Measurements from ENCODE around the gene NUP160. TPM values are rescaled to one million over a fixed set of nuclear protein-coding genes. Genes with fewer than 3 reads are reported as not detected.

The NUP160 gene
- polyA plus RNA-seq, 2 of the 4 experiments (the other 2 are of a cell fraction) = 34.9 to 70.4 TPM

- ATAC-seq (peak in 1 of 2 experiments; percentile 20; a peak in 1 of 6 replicates), DNase-seq (ENCODE audit: low read depth in 1 of 2, low spot score in 1 of 2) (no peak), FAIRE-seq (no peak)
- no peak for TF ChIP-seq HDAC2 (IDR thresholded peaks at IDR 0.05)
- POLR2A ChIA-PET = no interaction called here
- Histone ChIP-seq H3K9me3 (no peaks in the 10 kb centered on the region), H3K4me2 (peak overlapping the region; percentile 13), H3K4me3 (no peak overlapping the region), H3K27ac (peak overlapping the region; percentile 88 to 89), H3K4me1 (peaks cover 57% of the 10 kb centered on the region)
- CTCF ChIA-PET = interaction anchor here (0.6 to 1.6 kb wide), 4 partner anchors 11 to 490 kb away, joined by 3 to 6 read pairs (median 4); no protein-coding TSS in a partner anchor
- 85% methylated on average over 4 of the region's 4 CpGs for WGBS (ENCODE audit: missing lambda C conversion rate)
Measured at GRCh38 chr11:47863898-47864430, 15.8 kb upstream of the NUP160 start.

- Histone ChIP-seq H3K4me3 (no peak overlapping the region), H3K9me3 (no peaks in the 10 kb centered on the region), H3K4me1 (peaks cover 63% of the 10 kb centered on the region), H3K4me2 (peak overlapping the region; percentile 13), H3K27ac (peak overlapping the region; percentile 88 to 89)
- peak in 1 of 2 experiments; percentile 7; a peak in 2 of 6 replicates for ATAC-seq
- DNase-seq (ENCODE audit: low read depth in 1 of 2, low spot score in 1 of 2) = no peak
- ChIA-PET CTCF (interaction anchor here (0.8 to 1.6 kb wide), 2 partner anchors 11 to 72 kb away, joined by 3 to 6 read pairs; no protein-coding TSS in a partner anchor), POLR2A (no interaction called here)
- WGBS (ENCODE audit: missing lambda C conversion rate) = 24% methylated on average over 4 of the region's 4 CpGs
- FAIRE-seq = no peak
- peak in 1 of 2 experiments; percentile 71; a peak in 1 of 4 replicates for TF ChIP-seq CEBPB (IDR thresholded peaks at IDR 0.05)
- no peak for TF ChIP-seq EHMT2 (IDR thresholded peaks at IDR 0.05; ENCODE audit: low read depth)
Measured at GRCh38 chr11:47863189-47863897, 15.2 kb upstream of the NUP160 start.

- TF ChIP-seq PBX3 (IDR thresholded peaks at IDR 0.05) = no peak
- TF ChIP-seq MAFK (IDR thresholded peaks at IDR 0.05; ENCODE audit: partially characterized antibody) = peak; percentile 31
- no peak for TF ChIP-seq EHF (CRISPR knock-in tag; IDR thresholded peaks at IDR 0.05)
- TF ChIP-seq MAX (IDR thresholded peaks at IDR 0.05) = peak; percentile 56; the same call in 1 of the 2 replicates
- TF ChIP-seq FOSB (CRISPR knock-in tag; IDR thresholded peaks at IDR 0.05) = 0 out of 2 replicates have a peak, but pooled peaks have one; percentile 4
- POLR2A ChIA-PET = interaction anchor here (0.6 to 2.0 kb wide), 6 partner anchors 14 to 135 kb away, joined by 3 to 7 read pairs (median 3); partner anchors contain the start of genes FNBP4 and NUP160
- CTCF ChIA-PET = interaction anchor here (0.7 to 1.5 kb wide), 4 partner anchors 9 to 248 kb away, joined by 3 to 4 read pairs (median 4); no protein-coding TSS in a partner anchor
- WGBS (ENCODE audit: missing lambda C conversion rate) = 12% methylated on average over 4 of the region's 4 CpGs
- Histone ChIP-seq H3K27ac (peak overlapping the region; percentile 88 to 89), H3K4me3 (no peak overlapping the region), H3K4me2 (peak overlapping the region; percentile 54), H3K4me1 (peaks cover 76% of the 10 kb centered on the region), H3K9me3 (no peaks in the 10 kb centered on the region)
- peak; percentile 33 to 52; a peak in 3 of 6 replicates for ATAC-seq
- no peak for FAIRE-seq
- peak in 1 of 2 experiments; percentile 72 for DNase-seq (ENCODE audit: low read depth in 1 of 2, low spot score in 1 of 2)
Measured at GRCh38 chr11:47861728-47862127, 13.6 kb upstream of the NUP160 start.

- H3K4me3 ChIP-seq = no peak overlapping the region
- H3K27ac ChIP-seq = peak overlapping the region; percentile 88 to 89; a peak in 5 of 6 replicates
- 69% methylated on average over 6 of the region's 6 CpGs for WGBS (ENCODE audit: missing lambda C conversion rate)
- POLR2A ChIA-PET = interaction anchor here (2.0 kb wide), 1 partner anchor 12 kb away, joined by 7 read pairs; the partner anchor contains the start of gene NUP160
- H3K4me1 ChIP-seq = peaks cover 87% of the 10 kb centered on the region
- 0 out of 3 replicates have a peak overlapping the region, but pooled peaks have one; percentile 5 for H3K4me2 ChIP-seq
- DNase-seq (ENCODE audit: low read depth in 1 of 2, low spot score in 1 of 2) (no peak), FAIRE-seq (no peak), ATAC-seq (no peak)
- TF ChIP-seq HMGXB4 (CRISPR knock-in tag; IDR thresholded peaks at IDR 0.05; ENCODE audit: borderline replicate concordance) (no peak), HDAC2 (IDR thresholded peaks at IDR 0.05) (no peak), HOXB13 (CRISPR knock-in tag; IDR thresholded peaks at IDR 0.05; ENCODE audit: low read depth) (peak; percentile 48; the same call in 1 of the 2 replicates), PHF8 (IDR thresholded peaks at IDR 0.05; ENCODE audit: borderline replicate concordance, low read depth) (no peak)
- H3K9me3 ChIP-seq = no peaks in the 10 kb centered on the region
- CTCF ChIA-PET = interaction anchor here (1.0 to 1.5 kb wide), 2 partner anchors 72 to 74 kb away, joined by 3 read pairs; no protein-coding TSS in a partner anchor
Measured at GRCh38 chr11:47860536-47860935, 12.4 kb upstream of the NUP160 start.

All from A549 (cell line).